ENCODE data around the gene TUBB.

DNA sequence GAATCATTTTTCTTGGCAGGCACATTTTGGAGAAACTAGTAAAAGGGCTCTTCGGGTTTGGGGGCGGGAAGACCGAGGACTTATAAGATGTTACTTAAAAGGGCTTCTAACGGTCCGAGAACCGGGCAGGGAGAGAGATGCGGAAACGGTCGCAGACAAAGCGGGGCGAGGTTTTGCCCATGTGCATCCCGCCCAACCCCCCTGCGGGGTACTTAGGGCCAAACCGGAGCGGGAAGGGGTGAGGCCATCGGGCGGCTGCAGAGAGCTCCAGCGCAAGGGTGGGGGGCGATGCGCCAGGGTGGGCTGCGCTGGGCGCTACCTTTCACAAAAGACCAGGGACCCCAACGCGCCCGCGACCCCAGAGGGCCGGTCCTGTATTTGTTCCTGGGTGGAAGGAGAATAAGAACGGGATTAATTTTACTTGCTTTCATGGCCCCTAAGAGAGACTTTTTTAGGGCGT is 616 bp downstream of the TUBB start:
- TF ChIP-seq, protein P1, sequence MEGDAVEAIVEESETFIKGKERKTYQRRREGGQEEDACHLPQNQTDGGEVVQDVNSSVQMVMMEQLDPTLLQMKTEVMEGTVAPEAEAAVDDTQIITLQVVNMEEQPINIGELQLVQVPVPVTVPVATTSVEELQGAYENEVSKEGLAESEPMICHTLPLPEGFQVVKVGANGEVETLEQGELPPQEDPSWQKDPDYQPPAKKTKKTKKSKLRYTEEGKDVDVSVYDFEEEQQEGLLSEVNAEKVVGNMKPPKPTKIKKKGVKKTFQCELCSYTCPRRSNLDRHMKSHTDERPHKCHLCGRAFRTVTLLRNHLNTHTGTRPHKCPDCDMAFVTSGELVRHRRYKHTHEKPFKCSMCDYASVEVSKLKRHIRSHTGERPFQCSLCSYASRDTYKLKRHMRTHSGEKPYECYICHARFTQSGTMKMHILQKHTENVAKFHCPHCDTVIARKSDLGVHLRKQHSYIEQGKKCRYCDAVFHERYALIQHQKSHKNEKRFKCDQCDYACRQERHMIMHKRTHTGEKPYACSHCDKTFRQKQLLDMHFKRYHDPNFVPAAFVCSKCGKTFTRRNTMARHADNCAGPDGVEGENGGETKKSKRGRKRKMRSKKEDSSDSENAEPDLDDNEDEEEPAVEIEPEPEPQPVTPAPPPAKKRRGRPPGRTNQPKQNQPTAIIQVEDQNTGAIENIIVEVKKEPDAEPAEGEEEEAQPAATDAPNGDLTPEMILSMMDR (IDR thresholded peaks at IDR 0.05), result no peak
- no peak for TF ChIP-seq POLR2A (IDR thresholded peaks at IDR 0.05)

Measured in esophagus squamous epithelium (tissue), 4 donors.